ENCODE results near the gene LRRC26.

DNA sequence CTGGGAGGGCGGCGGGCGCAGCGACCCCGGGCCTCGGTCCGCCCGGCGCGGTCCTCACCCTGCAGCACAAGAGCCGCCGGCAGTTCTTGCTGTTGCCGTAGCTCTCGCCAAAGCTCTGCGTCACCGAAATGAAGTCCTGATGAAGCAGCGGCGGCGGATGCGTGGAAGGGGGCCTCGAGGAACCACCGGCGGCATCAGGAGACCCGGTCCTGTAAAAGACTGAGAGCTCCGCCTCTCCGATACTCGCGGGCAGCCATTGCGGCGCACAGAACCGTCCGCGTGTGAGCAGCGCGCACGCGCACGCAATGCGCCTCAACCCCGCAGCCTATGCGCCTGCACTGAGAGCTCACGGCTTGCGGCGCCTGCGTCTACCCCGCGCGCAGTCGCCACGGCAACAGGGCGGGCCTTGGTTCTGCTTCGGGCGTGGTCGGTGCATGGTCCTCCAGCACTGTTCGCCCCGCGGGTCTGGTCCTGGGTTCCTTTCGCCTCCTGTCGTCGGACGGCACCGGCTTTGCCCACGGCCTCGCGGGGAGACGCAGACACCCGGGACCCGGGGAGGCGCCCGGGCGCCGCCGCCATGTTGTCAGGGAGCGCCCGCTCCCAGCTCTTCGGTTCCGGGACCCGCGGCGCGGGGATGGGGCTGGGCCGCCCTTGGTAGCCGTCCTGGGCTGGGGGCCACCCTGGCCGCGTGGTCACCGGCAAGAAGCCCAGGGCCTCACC is 40.2 kb downstream of the LRRC26 start:
- no peak for TF ChIP-seq EZH2phosphoT487 (IDR thresholded peaks at IDR 0.05; ENCODE audit: borderline replicate concordance, low read length)
- no peak for TF ChIP-seq CTCF (IDR thresholded peaks at IDR 0.05; ENCODE audit: low read depth, low read length, poor library complexity, severe bottlenecking)

Measured in DOHH2 (cell line).